Anterior cingulate cortex (tissue), 58 donors: ENCODE measurements around the gene SLC35D1.

Experiments
- DNase-seq, 58 donors: peaks; one replicate each; lab custom pipeline; 2025; lab: John Stamatoyannopoulos, UW

Gene SLC35D1

GRCh38 chr1:67051196-67051595, 2.8 kb downstream of the SLC35D1 start:
- no peak for DNase-seq

- no peak for DNase-seq
Measured at GRCh38 chr1:67044631-67045270, 9.2 kb downstream of the SLC35D1 start.

GRCh38 chr1:67043366-67043765, 10.6 kb downstream of the SLC35D1 start:
- DNase-seq, result no peak

- no peak for DNase-seq
Measured at GRCh38 chr1:67041841-67042503, 12.0 kb downstream of the SLC35D1 start.

DNA sequence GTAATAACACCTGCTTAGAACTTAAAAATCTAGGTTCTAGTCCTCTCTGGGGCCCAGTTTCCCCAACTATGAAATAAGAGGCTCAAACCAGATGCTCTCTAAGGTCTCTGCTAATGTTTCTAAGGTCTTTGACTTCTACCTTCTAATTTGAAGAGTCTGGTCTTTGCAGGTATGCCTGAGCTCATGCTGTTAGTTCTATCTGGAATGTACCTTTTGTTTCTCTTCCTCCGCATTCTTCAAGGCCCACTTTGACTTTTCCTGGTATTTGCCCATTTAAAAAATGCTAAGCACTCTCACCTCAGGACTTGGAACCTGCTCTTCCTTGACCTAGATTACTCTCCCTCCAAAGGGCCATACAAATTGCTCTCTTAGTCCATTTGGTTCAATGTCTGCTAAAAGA, 13.5 kb downstream of the SLC35D1 start:
- DNase-seq, result no peak

DNA sequence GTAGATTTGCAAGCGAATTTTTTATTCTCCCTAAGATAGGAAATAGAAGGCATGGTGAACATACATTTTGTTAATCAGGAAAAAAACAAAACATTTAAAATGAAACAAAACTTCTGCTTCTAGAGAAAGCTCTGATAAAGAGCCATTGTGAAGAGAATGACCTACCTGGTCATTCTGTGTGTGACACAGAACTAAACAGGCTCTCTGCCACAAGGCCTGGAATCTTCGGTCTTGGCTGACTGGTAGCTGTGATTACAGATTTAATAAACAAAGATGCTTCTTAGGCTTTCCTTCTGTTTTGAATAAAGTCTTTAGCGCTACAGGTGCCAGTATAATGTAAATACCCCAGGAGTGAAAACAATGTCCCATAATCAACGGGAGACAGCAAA, 22.1 kb downstream of the SLC35D1 start:
- no peak for DNase-seq

DNA sequence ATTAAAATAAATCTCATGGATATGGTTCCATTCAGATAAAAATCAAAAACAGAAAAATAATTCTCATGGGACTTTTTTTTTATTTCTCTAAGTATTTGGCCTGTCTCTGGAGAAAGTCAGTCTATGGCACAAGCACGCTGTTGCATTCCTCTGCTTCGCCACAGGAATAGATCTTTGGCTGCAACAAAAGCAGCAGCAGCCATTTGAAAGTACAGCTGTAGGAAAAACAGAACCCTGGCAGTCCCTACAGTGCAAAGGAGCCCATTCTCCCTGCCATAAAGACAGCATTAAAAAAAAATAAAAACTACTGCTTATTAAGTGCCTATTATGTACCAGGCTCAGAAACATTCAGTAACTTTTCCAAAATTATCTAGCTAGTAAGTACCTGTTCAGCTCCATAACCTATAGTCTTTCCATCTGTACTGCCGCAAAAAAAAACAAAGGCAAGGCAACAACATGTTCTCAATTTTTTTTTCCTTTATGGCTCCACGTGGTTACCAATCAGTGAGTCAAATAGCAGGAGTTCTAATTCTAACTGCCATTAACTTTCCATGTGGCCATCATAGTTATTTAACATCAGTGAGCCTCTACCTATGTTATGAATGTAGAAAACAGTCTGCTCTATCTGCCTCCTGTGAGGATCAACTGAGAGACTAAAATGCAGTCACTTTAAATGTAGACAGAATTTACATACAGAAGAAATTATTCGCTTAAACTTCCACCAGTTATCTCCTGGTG, 22.7 kb downstream of the SLC35D1 start:
- DNase-seq, result no peak

GRCh38 chr1:67029472-67029871, 24.5 kb downstream of the SLC35D1 start:
- DNase-seq, result no peak

DNA sequence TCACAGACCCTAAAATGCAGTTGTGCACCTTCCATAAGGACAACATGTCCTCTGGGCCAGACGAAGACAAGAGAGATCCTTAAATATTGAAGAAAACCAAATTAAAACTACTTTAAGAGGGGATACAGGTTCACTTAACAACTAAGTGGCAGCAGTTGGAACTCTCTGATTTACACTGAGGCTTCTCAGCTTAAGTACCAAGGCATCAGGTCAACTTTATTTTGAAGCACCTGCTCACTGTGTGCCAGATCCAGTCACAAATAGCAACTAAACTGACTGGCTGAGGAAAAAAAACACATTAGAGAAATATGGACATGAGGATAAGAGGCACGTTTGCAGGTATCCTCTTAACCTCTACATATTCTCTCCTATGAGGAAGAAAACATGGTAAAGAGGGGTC, 33.2 kb downstream of the SLC35D1 start:
- no peak for DNase-seq

- DNase-seq, result no peak
Measured at GRCh38 chr1:67020304-67020703, 33.6 kb downstream of the SLC35D1 start.

DNA sequence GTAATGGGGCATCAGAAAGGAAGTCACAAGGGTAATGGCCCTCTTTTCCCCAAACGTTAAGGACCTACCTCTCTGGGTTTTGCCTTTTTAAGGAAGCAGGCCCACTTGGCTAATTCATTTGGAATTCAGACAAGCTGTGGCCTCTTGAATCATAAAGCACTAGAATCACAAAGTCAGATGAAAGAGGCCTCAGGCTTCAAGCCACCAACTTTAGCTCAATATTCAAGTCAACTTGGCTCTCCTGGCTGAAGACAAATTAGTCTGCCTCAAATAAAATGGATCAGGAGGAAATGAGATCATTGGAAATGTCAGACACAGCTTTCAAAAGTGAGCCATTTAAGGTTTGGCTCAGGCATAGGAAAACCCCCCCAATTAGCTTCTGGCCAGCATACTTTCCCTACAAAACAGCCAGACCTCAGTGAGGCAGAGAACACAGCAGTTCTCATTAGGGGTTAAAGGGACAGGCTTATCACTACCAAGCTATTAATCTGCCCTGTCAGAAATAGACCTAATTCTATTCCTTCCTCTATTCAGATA, 34.3 kb downstream of the SLC35D1 start:
- DNase-seq, result peak in 15 of 58 donors; percentile 0 to 69 (median 14)

GRCh38 chr1:67019121-67019520, 34.8 kb downstream of the SLC35D1 start:
- DNase-seq, result no peak

DNA sequence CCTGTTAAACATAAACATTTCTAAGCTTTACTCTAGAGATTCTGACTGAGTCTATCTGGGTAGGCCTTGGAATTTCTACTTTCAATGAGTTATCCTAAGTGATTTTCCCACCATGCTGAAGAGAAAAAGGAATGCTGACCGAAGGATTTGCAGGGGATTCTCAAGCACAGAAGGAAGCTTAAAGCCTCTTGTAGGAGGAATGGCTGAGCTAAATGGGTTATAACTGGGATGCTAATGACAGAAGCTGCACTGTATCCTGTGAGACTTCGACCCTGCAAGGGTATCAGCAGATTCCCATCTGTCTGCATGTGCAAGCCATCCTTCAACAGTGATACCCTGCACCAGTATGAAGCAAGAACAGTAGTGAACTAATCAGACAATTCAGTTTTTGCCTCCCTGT, 35.4 kb downstream of the SLC35D1 start:
- no peak for DNase-seq

GRCh38 chr1:67013573-67013972, 40.4 kb downstream of the SLC35D1 start:
- no peak for DNase-seq

DNA sequence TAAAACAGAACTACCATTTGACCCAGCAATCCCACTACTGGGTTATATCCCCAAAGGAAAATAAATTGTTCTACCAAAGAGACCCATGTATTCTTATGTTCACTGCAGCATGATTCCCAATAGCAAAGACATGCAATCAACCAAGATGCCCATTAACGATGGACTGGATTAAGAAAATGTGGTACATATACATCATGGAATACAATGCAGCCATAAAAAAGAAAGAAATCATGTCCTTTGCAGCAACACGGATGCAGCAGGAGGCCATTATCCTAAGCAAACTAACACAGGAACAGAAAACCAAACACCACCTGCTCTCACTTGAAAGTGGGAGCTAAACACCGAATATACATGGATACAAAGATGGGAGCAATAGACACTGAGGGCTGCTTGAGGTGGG, 44.2 kb downstream of the SLC35D1 start:
- DNase-seq, result no peak

- DNase-seq, result peak in 15 of 58 donors; percentile 1 to 49 (median 8)
Measured at GRCh38 chr1:67005068-67005467, 48.9 kb downstream of the SLC35D1 start.

GRCh38 chr1:67004176-67004575, 49.8 kb downstream of the SLC35D1 start:
- DNase-seq, result no peak

DNA sequence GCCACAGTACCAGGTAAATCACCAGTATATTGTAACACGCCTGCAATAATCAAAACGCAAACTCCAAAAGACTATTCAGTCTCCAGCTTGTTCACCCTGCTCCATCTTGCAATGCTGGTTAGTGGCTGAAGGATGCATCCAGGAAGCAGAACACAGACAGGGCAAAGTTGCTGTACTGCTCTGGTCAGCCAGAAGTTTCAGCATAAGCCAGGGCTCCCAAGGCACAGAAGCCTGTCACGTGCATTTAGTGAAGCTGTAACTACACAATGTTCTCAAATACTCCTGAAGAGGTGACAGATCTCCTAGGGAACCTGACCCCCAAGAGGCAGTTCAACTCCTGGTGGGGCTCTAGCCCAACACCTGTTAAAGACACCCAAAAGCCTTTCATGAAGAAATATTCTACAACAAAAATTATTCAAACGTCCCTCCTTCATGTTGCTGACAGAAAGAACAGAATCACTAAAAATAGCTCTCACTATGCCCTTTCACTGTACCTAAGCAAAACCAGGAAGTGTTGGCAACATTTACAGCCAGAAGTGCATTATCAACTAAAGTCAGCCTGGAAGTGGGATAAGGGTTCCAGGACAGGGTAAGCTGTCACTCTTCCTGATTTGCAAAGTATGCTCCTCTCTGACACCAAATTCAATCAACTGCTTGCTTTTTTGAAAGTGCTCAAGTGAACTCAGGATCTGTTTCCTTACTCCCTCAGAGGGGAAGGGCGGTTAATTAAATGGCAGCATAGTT, 52.1 kb downstream of the SLC35D1 start:
- DNase-seq, result no peak

DNA sequence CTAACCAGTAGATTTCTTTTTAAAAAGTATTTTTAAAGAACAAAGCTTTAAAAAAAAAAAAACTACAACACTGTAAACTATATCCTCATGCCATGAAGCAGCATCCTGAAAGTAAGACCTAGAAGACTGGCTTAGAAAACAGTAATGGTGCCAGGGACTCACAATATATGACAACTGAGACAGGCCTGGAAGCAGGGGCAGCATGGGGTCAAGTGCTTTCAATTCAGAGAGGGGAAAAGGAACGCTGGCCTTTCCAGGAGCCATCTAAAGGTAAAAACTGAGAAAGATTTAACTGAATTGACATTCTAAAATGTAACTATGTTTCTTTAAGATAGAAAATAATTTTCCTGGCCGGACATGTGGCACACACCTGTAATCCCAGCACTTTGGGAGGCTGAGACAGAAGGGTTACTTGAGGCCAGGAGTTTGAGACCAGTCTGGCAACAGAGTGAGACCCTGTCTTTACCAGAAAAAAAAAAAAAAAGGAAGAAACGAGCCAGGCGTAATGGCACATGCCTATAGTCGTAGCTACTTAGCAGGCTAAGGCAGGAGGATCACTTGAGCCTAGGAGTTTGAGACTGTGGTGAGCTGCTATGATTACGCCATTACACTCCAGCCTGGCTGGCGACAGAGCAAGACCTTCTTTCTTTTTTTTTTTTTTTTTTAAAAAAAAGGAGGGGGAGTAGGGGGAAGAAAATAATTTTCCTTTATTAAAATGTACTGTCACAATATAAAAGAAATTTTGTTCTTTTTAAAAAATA, 54.1 kb downstream of the SLC35D1 start:
- DNase-seq, result no peak

- DNase-seq, result no peak
Measured at GRCh38 chr1:66998972-66999371, 55.0 kb downstream of the SLC35D1 start.
